ENCODE data around the gene PTPRG.

DNA sequence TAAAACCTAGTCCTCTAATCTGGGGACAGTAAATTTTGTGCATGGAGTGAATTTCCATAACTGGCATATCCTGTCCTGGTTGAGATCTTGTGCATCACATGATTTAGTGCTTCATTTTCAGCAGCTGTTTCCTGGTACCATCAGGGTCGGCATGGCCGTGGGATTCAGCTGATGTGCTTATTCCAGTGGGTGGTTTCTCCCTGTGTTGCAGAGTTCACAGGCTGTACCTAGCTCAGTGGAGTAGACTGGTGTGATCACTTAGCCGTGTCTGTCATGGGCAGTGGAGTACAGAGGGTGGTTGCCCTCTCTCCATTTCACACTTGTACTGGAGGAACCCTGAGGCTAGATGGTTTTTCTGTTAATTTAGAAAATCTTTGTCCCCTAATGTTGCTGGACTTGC, 228.5 kb downstream of the PTPRG start:
- TF ChIP-seq, protein P1, sequence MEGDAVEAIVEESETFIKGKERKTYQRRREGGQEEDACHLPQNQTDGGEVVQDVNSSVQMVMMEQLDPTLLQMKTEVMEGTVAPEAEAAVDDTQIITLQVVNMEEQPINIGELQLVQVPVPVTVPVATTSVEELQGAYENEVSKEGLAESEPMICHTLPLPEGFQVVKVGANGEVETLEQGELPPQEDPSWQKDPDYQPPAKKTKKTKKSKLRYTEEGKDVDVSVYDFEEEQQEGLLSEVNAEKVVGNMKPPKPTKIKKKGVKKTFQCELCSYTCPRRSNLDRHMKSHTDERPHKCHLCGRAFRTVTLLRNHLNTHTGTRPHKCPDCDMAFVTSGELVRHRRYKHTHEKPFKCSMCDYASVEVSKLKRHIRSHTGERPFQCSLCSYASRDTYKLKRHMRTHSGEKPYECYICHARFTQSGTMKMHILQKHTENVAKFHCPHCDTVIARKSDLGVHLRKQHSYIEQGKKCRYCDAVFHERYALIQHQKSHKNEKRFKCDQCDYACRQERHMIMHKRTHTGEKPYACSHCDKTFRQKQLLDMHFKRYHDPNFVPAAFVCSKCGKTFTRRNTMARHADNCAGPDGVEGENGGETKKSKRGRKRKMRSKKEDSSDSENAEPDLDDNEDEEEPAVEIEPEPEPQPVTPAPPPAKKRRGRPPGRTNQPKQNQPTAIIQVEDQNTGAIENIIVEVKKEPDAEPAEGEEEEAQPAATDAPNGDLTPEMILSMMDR (IDR thresholded peaks at IDR 0.05 in 2 of 3, conservative IDR thresholded peaks at IDR 0.05 in 1 of 3; ENCODE audit: borderline replicate concordance in 1 of 3, insufficient read depth in 1 of 3, low read depth in 2 of 3, low read length in 2 of 3), result no peak
- TF ChIP-seq EZH2 (IDR thresholded peaks at IDR 0.05) (no peak), POLR2AphosphoS5 (IDR thresholded peaks at IDR 0.05; ENCODE audit: low read depth, low read length) (no peak), EGR1 (IDR thresholded peaks at IDR 0.05; ENCODE audit: low read depth) (no peak), EZH2phosphoT487 (IDR thresholded peaks at IDR 0.05; ENCODE audit: borderline replicate concordance) (no peak), CEBPB (IDR thresholded peaks at IDR 0.05; ENCODE audit: low read depth) (no peak)
